Measurements from ENCODE around the gene TRAPPC11. TPM values are rescaled to one million over a fixed set of nuclear protein-coding genes. Genes with fewer than 3 reads are reported as not detected.
"Not testable (repeated sequence)": the region's sequence is repeated elsewhere in the genome, so short reads cannot be mapped to it uniquely, and the experiment has no call there.

The TRAPPC11 gene
- total and polyA plus RNA-seq, 8 donors = 10.6 to 173 (median 48.4) TPM

- intact Hi-C loops (cut with DNase I; ENCODE audit: low total_unique reads) = no loop called here
- TF ChIP-seq EP300 (IDR thresholded peaks at IDR 0.05) = no peak
- no peak for TF ChIP-seq CTCF (IDR thresholded peaks at IDR 0.05)
- TF ChIP-seq POLR2A (IDR thresholded peaks at IDR 0.05) = no peak
- no peak for TF ChIP-seq POLR2AphosphoS5 (IDR thresholded peaks at IDR 0.05)
- WGBS, 5 donors = 66 to 85% (median 81%) methylated on average over 2 of the region's 2 CpGs
- DNase-seq = no peak
- Histone ChIP-seq H3K36me3 (no peaks in the 10 kb centered on the region), H3K4me3 (no peak overlapping the region), H3K4me1 (peaks cover 5 to 18% (median 13%) of the 10 kb centered on the region in 4 donors), H3K9me3 (no peaks in the 10 kb centered on the region), H3K27ac (no peak overlapping the region), H3K27me3 (no peaks in the 10 kb centered on the region)
Observed at GRCh38 chr4:183620421-183620820, 38.7 kb upstream of the TRAPPC11 start.

- no peak overlapping the region for H3K27ac ChIP-seq
- TF ChIP-seq CTCF (IDR thresholded peaks at IDR 0.05) (no peak), POLR2AphosphoS5 (IDR thresholded peaks at IDR 0.05) (no peak)
- H3K36me3 ChIP-seq = no peaks in the 10 kb centered on the region
- H3K4me1 ChIP-seq = peaks cover 5 to 18% (median 13%) of the 10 kb centered on the region in 4 donors
- intact Hi-C loops (cut with DNase I; ENCODE audit: low total_unique reads) = no loop called here
- no peaks in the 10 kb centered on the region for H3K9me3 ChIP-seq
- H3K27me3 ChIP-seq = no peaks in the 10 kb centered on the region
- no peak overlapping the region for H3K4me3 ChIP-seq
- DNase-seq = no peak
- 67 to 90% (median 81%) methylated on average over 1 of the region's 1 CpG for WGBS, 5 donors
Observed at GRCh38 chr4:183621875-183622274, 37.2 kb upstream of the TRAPPC11 start.

GRCh38 chr4:183624548-183624947 is 34.5 kb upstream of the TRAPPC11 start:
- Histone ChIP-seq H3K4me1 (peaks cover 0 to 5% (median 3%) of the 10 kb centered on the region in 4 donors), H3K4me3 (no peak overlapping the region), H3K27ac (no peak overlapping the region), H3K36me3 (no peaks in the 10 kb centered on the region), H3K9me3 (no peaks in the 10 kb centered on the region), H3K27me3 (no peaks in the 10 kb centered on the region)
- WGBS, 5 donors = 68 to 84% (median 80%) methylated on average over 6 of the region's 6 CpGs
- no peak for TF ChIP-seq POLR2AphosphoS5 (IDR thresholded peaks at IDR 0.05)
- peak in 1 of 2 donors; percentile 16 for DNase-seq
- intact Hi-C loops (cut with DNase I; ENCODE audit: low total_unique reads) = no loop called here

- no peak for DNase-seq
- H3K4me1 ChIP-seq = no peaks in the 10 kb centered on the region
- H3K4me3 ChIP-seq = no peak overlapping the region
- no peaks in the 10 kb centered on the region for H3K36me3 ChIP-seq
- H3K9me3 ChIP-seq = no peaks in the 10 kb centered on the region
- 38 to 57% (median 48%) methylated on average over 6 of the region's 6 CpGs for WGBS, 5 donors
- TF ChIP-seq POLR2A (IDR thresholded peaks at IDR 0.05) (no peak), POLR2AphosphoS5 (IDR thresholded peaks at IDR 0.05) (peak in 2 of 3 donors; percentile 31 to 61), CTCF (IDR thresholded peaks at IDR 0.05) (no peak), EP300 (IDR thresholded peaks at IDR 0.05) (no peak)
- peak overlapping the region in 1 of 5 donors; percentile 42 for H3K27ac ChIP-seq
- no peaks in the 10 kb centered on the region for H3K27me3 ChIP-seq
- intact Hi-C loops (cut with DNase I; ENCODE audit: low total_unique reads) = no loop called here
Observed at GRCh38 chr4:183626168-183626567, 32.9 kb upstream of the TRAPPC11 start.

GRCh38 chr4:183627286-183627685 is 31.8 kb upstream of the TRAPPC11 start:
- WGBS, 5 donors = 93 to 97% (median 95%) methylated on average over 5 of the region's 5 CpGs

More at GRCh38 chr4:183627286-183627685, 31.8 kb upstream of the TRAPPC11 start:
- H3K27me3 ChIP-seq; intact Hi-C loops (cut with DNase I; ENCODE audit: low total_unique reads); H3K4me3 ChIP-seq; H3K27ac ChIP-seq; H3K4me1 ChIP-seq; H3K9me3 ChIP-seq; DNase-seq; H3K36me3 ChIP-seq: not testable (repeated sequence)

All from stomach (tissue), 9 donors.